B cell (primary cell): Measurements from ENCODE around the gene CCDC186. TPM values are rescaled to one million over a fixed set of nuclear protein-coding genes. Genes with fewer than 3 reads are reported as not detected.

Experiments used
- ATAC-seq: fragments of 200-7000 bp; cut with Tn5 transposase; one replicate; pipeline ENCODE4 v1.10.0; 2021; ENCODE audit warnings: low read depth, mild to moderate bottlenecking, moderate number of reproducible peaks, moderate library complexity
- CTCF ChIA-PET: fragments of 350-600 bp; sonication (Branson Sonifier 250); formaldehyde crosslinking; loops from one replicate; lab custom pipeline; 2021; ENCODE audit warnings: antibody characterized with exemption, inconsistent platforms; lab: Charles Lee
- POLR2A ChIA-PET: fragments of 350-600 bp; sonication (Branson Sonifier 250); formaldehyde crosslinking; loops from one replicate; lab custom pipeline; 2021; ENCODE audit warnings: antibody characterized with exemption; lab: Charles Lee
- DNase-seq: peaks from one replicate; pipeline ENCODE4 v3.0.0; 2013
- H2AFZ ChIP-seq: 2 replicates; pipeline ENCODE4 v1.6.1; 2012; ENCODE audit warnings: mild to moderate bottlenecking, low read depth, low read length; ENCODE audit not compliant: insufficient read depth, poor library complexity, severe bottlenecking
- H3K27ac ChIP-seq, 2 donors: 1 replicate in 1 of 2; 2 replicates in 1 of 2; pipeline ENCODE4 v1.5.1; 2012 to 2013; ENCODE audit warnings: low read length in 2 of 2, mild to moderate bottlenecking in 2 of 2, moderate library complexity in 1 of 2
- H3K27me3 ChIP-seq, 4 experiments: fragments of 200-600 bp in 1 of 4; sonication (generic) in 1 of 4; replicated peaks in 1 of 4; 1 replicate in 2 of 4; 2 replicates in 2 of 4; pipeline versions ENCODE4 v1.6.1 to v1.7.0; 2013 to 2016; ENCODE audit warnings: low read length in 3 of 4, mild to moderate bottlenecking in 2 of 4, mixed read lengths in 1 of 4, moderate library complexity in 1 of 4; ENCODE audit not compliant: insufficient read depth in 4 of 4, control insufficient read depth in 3 of 4; ENCODE audit errors: control extremely low read depth in 1 of 4
- H3K36me3 ChIP-seq, 2 experiments: replicated peaks in 1 of 2; 1 replicate in 1 of 2; 2 replicates in 1 of 2; pipeline versions ENCODE4 v1.6.1 to v1.7.1; 2013; ENCODE audit warnings: low read length in 1 of 2; ENCODE audit not compliant: insufficient read depth in 2 of 2, control insufficient read depth in 1 of 2; ENCODE audit errors: control extremely low read depth in 1 of 2, extremely low read depth in 1 of 2
- H3K4me1 ChIP-seq, 2 donors: fragments of 200-600 bp in 1 of 2; sonication (generic) in 1 of 2; 1 replicate in 1 of 2; 2 replicates in 1 of 2; pipeline versions ENCODE4 v1.5.1 to v1.6.1; 2013 to 2017; ENCODE audit warnings: low read length in 2 of 2; ENCODE audit not compliant: control insufficient read depth in 2 of 2, insufficient read depth in 2 of 2
- H3K4me2 ChIP-seq: replicated peaks from 2 replicates; pipeline ENCODE3; 2012; ENCODE audit warnings: mild to moderate bottlenecking, low read depth, low read length; ENCODE audit not compliant: poor library complexity, severe bottlenecking
- H3K4me3 ChIP-seq, 5 experiments: fragments of 200-600 bp in 1 of 5; sonication (generic) in 1 of 5; 1 replicate in 3 of 5; 2 replicates in 2 of 5; pipeline versions ENCODE4 v1.5.1 to v1.7.0; 2011 to 2016; ENCODE audit warnings: low read length in 4 of 5, mild to moderate bottlenecking in 4 of 5, low read depth in 2 of 5, control low read depth in 1 of 5, moderate library complexity in 1 of 5; ENCODE audit not compliant: insufficient read depth in 1 of 5; ENCODE audit errors: control extremely low read depth in 1 of 5, extremely low read depth in 1 of 5
- H3K79me2 ChIP-seq: fragments of 200-600 bp; sonication (generic); one replicate; pipeline ENCODE4 v1.6.0; 2016; ENCODE audit warnings: low read length; ENCODE audit not compliant: control insufficient read depth, insufficient read depth
- H3K9ac ChIP-seq: fragments of 200-600 bp; sonication (generic); 2 replicates; pipeline ENCODE4 v1.6.1; 2017; ENCODE audit warnings: mild to moderate bottlenecking, low read length, moderate library complexity
- H3K9me3 ChIP-seq, 3 donors: one replicate each; pipeline versions ENCODE4 v1.6.1 to v1.7.1; 2013; ENCODE audit warnings: low read length in 2 of 3; ENCODE audit not compliant: control insufficient read depth in 2 of 3, insufficient read depth in 1 of 3; ENCODE audit errors: control extremely low read depth in 1 of 3
- H4K20me1 ChIP-seq: 2 replicates; pipeline ENCODE4 v1.6.0; 2012; ENCODE audit warnings: mild to moderate bottlenecking, low read length; ENCODE audit not compliant: insufficient read depth, control insufficient read depth, poor library complexity, severe bottlenecking
- H3K27ac Mint-ChIP-seq: one replicate; pipeline ENCODE4 v1.8.0; 2021; ENCODE audit warnings: mixed read lengths
- H3K27me3 Mint-ChIP-seq: one replicate; pipeline ENCODE4 v1.8.0; 2021; ENCODE audit warnings: mixed read lengths
- H3K4me1 Mint-ChIP-seq: one replicate; pipeline ENCODE4 v1.8.0; 2021; ENCODE audit warnings: mixed read lengths
- H3K4me3 Mint-ChIP-seq: one replicate; pipeline ENCODE4 v1.8.0; 2021; ENCODE audit warnings: mixed read lengths
- H3K9me3 Mint-ChIP-seq: one replicate; pipeline ENCODE4 v1.8.0; 2022; ENCODE audit warnings: mixed read lengths; ENCODE audit not compliant: insufficient read depth
- EZH2 ChIP-seq: IDR thresholded peaks from 2 replicates; pipeline ENCODE4 v1.6.1; 2012; ENCODE audit warnings: borderline replicate concordance, low read depth, mild to moderate bottlenecking, moderate library complexity, low read length; ENCODE audit not compliant: insufficient read depth, poor library complexity, severe bottlenecking
- WGBS: methylation state at CpG from one replicate; pipeline ENCODE4 v1.1.5; 2013; ENCODE audit warnings: missing lambda C conversion rate; ENCODE audit not compliant: insufficient coverage; 5-methylcytosine and 5-hydroxymethylcytosine counted together
- intact Hi-C: fragments of 100-400 bp; cut with micrococcal nuclease; formaldehyde crosslinking; loops from one replicate; pipeline ENCODE4 v1.10.0; 2022
- polyA plus RNA-seq: library from polyadenylated mRNA; depleted of rRNA; stranded (reverse); fragments of >200 nt; gene quantifications from 2 replicates; pipeline ENCODE4 v1.2.3, GENCODE V29; 2012
- total RNA-seq, 2 donors: library from RNA; stranded (reverse); fragments of 120-200 nt in 1 of 2; gene quantifications; 1 replicate in 1 of 2; 2 replicates in 1 of 2; pipeline versions ENCODE4 v1.2.3 to v1.2.4, GENCODE V29; 2013 to 2022
- TF ChIP-seq, protein P1 (sequence below): fragments of 200-600 bp; IDR thresholded peaks from one replicate; pipeline ENCODE4 v1.8.0; 2022; ENCODE audit warnings: antibody characterized with exemption, mild to moderate bottlenecking

The CCDC186 gene
- total and polyA plus RNA-seq, 2 donors (not counting 1 experiment from before 2014, with no cell fraction given): 8.0 to 33.8 TPM

DNA sequence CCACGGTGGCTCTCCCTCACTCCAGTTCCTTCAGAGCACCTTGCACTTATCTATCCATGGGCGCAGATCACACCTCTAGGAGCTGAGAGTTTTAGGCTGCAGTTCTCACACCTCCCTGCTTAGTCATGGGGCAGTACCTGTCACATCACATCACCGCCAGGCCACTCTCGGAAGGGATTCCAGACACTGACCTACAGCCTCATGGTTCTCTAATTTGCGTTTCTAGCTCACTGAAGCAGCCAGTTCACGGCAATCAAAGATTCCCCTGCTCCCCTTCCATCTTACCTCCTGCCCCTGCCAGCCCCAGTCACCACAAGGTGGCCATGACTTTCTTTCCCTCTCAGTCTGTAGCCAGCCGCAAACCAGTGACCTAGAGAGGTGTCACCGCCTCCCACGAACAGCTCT is 96.2 kb downstream of the CCDC186 start:
- Histone ChIP-seq H3K79me2 (no peaks in the 10 kb centered on the region), H3K4me3 (no peak overlapping the region), H3K9me3 (peaks cover 0 to under 1% (median 0%) of the 10 kb centered on the region in 3 donors), H3K27me3 (no peaks in the 10 kb centered on the region), H3K4me1 (peaks cover 13 to 17% of the 10 kb centered on the region in 2 donors), H3K4me2 (no peak overlapping the region), H3K36me3 (no peaks in the 10 kb centered on the region), H3K27ac (no peak overlapping the region), H2AFZ (no peak overlapping the region), H3K9ac (no peak overlapping the region), H4K20me1 (no peaks in the 10 kb centered on the region)
- intact Hi-C loops: no loop called here
- ChIA-PET POLR2A (no interaction called here), CTCF (no interaction called here)
- Mint-ChIP-seq H3K4me3 (no peak overlapping the region), H3K4me1 (peaks cover 21% of the 10 kb centered on the region), H3K27me3 (peaks cover 6% of the 10 kb centered on the region), H3K9me3 (no peaks in the 10 kb centered on the region), H3K27ac (no peak overlapping the region)
- ATAC-seq (no peak), DNase-seq (no peak)
- WGBS: 84% methylated on average over 9 of the region's 9 CpGs
- TF ChIP-seq EZH2: no peak
- TF ChIP-seq, protein P1, sequence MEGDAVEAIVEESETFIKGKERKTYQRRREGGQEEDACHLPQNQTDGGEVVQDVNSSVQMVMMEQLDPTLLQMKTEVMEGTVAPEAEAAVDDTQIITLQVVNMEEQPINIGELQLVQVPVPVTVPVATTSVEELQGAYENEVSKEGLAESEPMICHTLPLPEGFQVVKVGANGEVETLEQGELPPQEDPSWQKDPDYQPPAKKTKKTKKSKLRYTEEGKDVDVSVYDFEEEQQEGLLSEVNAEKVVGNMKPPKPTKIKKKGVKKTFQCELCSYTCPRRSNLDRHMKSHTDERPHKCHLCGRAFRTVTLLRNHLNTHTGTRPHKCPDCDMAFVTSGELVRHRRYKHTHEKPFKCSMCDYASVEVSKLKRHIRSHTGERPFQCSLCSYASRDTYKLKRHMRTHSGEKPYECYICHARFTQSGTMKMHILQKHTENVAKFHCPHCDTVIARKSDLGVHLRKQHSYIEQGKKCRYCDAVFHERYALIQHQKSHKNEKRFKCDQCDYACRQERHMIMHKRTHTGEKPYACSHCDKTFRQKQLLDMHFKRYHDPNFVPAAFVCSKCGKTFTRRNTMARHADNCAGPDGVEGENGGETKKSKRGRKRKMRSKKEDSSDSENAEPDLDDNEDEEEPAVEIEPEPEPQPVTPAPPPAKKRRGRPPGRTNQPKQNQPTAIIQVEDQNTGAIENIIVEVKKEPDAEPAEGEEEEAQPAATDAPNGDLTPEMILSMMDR: no peak

DNA sequence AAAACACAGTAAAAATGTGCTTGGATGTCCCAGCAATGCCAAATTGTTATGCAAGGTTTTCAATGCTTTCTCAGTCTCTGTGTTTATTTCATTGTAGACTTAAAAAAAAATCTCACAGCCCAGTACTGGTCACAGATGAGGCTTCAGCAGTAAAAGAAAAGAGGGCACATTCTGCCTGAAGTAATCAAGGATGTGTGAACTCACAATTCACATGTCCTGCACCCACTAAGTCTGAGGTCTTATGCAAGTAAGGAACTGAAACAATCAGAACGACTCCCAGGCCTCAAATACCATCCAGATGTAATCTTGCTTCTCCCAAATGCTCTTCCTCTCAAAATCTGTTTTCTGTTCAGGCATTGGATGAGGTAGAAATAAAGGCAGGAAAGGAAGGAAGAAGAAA is 96.7 kb downstream of the CCDC186 start:
- H3K27me3 Mint-ChIP-seq: peaks cover 6% of the 10 kb centered on the region
- Histone ChIP-seq H2AFZ (no peak overlapping the region), H3K27ac (no peak overlapping the region), H3K4me1 (peaks cover 13 to 17% of the 10 kb centered on the region in 2 donors), H3K9ac (no peak overlapping the region), H3K27me3 (no peaks in the 10 kb centered on the region), H3K4me2 (no peak overlapping the region), H3K4me3 (no peak overlapping the region), H4K20me1 (no peaks in the 10 kb centered on the region), H3K9me3 (no peaks in the 10 kb centered on the region), H3K36me3 (no peaks in the 10 kb centered on the region), H3K79me2 (no peaks in the 10 kb centered on the region)
- TF ChIP-seq, protein P1: no peak
- no peak for TF ChIP-seq EZH2
- H3K4me3 Mint-ChIP-seq: no peak overlapping the region
- H3K9me3 Mint-ChIP-seq: no peaks in the 10 kb centered on the region
- ATAC-seq (no peak), DNase-seq (no peak)
- intact Hi-C loops: no loop called here
- H3K4me1 Mint-ChIP-seq: peaks cover 23% of the 10 kb centered on the region
- ChIA-PET CTCF (no interaction called here), POLR2A (no interaction called here)
- no CpG with 5 or more reads among the region's 1 CpG for WGBS
- H3K27ac Mint-ChIP-seq: no peak overlapping the region
